Measurements from ENCODE around the gene MTCL1.

MTCL1 gene

DNA sequence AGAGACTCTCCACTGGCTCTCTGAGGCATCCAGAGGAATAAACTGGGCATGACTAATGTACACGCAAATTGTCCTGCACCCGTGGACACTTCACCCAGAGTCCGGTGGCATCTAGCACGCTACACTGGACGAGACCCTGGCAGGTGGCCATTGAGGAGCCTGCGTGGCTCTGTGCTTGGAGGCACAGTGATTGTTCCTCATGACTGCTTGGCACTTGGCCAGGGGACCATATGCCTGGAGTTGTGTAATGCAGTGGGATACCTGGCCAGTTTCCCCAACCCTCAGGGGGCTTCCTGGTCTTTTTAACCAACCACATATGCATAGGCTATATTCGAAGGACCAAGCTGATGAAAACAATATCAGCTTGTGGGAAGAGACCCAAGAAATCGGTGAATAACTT, 66.6 kb downstream of the MTCL1 start:
- no peak for DNase-seq (ENCODE audit: low spot score)

DNA sequence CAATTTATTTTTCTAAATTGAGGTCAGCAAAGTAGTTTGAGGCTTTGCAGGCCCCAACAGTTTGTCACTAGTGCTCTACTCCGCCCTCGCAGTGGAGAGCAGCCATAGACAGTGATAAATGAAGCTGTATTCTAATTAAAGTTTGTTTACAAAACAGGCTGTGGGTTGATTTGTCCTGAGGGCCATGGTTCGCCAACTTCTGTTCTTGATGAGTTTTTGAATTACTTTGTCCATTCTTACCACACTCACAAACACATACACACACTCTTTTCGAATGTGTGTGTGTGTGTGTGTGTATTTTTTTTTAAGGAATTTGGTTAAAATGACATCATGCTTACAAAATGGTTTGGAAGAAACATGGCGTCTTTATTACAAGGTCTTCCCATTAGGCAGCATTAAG, 68.6 kb downstream of the MTCL1 start:
- DNase-seq (ENCODE audit: low spot score): no peak

DNA sequence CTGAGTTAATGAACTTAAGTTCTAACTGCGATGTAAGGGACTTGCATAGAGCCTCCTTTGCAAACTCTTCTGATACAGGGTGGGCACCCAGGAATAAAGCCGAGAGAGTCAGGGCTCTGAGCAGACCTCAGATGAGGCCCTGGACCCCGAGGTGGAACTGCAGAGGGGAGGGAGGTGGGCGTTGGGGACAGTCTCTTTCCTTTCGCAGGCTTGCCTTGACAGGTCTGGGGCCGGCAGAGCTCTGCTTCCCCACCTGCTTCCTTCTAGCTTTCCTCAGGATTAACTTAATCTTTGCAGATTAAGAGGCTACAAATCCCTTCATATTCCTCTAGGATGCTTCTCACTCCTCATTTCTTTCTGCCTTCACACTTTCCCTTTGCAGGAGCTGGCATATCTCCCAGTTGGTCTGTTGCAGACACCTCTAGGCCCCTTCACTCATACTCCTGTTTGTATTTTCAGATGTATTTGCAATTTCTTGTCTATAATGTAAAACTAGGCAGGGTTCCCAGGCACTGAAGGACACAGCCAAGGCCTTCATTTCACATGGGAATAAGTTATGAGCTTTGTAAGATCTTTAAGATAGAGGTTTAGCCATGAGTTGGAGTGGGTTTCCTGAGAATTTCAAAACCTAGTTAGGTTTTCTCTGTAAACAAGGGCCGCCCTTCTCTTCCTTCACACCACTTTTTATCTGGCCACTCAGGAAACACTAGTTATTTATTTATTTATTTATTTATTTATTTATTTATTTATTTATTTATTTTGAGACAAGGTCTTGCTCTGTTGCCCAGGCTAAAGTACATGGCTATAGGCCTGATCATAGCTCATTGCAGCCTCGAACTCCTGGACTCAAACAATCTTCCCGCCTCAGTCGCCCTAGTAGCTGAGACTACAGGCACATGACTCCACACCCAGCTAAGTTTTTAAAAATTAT, 70.9 kb downstream of the MTCL1 start:
- no peak for DNase-seq (ENCODE audit: low spot score)

DNA sequence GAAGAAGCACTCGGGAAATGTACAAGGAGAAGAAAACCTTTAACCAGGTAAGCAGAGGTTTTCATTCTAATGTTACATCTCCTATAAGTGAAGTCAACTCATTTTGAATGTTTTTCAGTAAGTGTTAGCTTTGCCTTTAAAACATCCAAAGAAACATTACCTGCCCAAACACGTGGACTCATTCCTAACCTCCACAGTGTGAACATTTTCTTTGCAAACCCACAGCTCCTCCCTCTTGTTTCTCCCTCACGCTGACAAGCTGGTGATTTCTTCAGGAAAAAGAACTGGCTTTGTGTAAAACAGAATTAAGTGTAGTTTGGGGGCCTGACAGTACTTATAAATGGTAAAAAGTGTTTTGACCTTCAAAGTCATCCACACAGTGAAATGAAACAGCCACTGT, 72.5 kb downstream of the MTCL1 start:
- DNase-seq (ENCODE audit: low spot score): no peak

DNA sequence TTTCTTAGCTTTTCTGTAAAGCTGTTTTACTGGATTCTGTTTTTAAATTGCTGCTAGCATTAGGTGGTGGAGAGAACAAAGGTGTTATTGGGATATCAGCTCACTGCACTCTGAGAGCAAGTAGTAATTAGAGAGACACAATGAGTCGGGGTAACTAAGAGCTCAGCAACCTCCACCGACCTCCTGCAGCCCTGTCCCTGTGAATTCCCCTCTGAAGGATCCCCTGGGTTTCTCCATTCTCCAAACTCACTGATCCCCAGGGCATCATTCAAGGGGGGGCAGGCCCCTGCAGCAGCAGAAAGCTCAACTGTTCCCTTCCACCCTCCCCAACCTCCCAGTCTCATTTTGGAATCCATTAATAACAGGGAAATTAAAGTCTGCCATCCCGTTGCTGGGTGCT, 73.0 kb downstream of the MTCL1 start:
- no peak for DNase-seq (ENCODE audit: low spot score)

DNA sequence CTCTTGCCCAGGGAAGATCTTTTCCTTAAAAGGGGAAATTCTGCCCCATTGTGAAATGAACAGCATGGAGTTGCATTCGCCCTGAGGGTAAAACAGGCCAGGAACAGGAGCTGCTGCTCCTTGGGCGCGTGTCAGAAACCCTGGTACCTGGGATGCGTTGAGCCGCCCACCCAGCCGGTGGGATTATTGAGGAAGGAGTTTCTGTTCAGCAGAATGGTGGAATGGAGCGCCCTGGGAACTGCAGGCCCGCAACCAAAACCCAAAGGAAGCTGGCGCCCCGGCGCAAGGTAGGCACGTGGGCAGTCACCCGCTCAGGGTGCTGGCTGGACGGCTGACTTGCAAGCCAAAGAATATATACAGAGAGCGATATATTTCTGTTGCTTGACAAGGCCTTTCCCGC, 73.5 kb downstream of the MTCL1 start:
- DNase-seq (ENCODE audit: low spot score): no peak

DNA sequence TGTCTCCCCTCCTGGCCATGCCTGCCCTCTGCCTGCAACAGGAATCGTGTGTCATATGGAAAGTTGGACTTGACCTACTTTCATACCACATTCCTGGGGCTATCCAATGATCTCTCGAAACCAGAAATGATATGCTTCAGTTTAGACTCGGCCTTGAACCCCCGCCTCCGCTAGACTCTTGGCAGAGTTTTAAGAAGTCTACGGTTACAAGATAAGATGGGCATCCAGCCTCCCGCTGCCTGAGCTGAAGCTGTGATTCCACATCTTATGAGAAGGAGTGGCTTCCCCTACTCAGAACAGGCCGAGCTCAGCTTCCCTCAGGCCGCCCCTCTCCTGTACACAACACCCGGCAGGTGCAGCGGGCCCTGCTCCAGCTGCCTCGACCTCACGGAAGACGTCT, 73.9 kb downstream of the MTCL1 start:
- DNase-seq (ENCODE audit: low spot score): no peak

DNA sequence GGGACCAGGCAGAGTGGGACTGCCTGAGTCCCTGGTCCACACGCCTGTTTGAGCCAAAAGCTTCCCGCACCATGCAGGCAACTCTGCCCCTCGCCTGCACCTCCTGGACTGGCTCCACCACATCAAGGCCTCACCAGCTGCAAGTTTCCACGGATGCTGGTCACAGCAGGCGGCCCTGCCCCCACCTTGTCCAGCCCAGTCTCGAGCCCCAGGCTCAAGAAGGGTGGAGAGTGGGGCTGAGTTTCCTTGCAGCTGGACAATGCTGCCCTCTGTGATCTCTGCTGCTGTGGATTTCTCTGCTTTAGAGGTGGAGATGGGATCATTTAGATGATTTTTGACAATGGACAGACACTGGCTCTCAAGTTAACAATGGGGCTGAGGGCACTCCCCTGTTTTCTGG, 74.9 kb downstream of the MTCL1 start:
- DNase-seq (ENCODE audit: low spot score): no peak

DNA sequence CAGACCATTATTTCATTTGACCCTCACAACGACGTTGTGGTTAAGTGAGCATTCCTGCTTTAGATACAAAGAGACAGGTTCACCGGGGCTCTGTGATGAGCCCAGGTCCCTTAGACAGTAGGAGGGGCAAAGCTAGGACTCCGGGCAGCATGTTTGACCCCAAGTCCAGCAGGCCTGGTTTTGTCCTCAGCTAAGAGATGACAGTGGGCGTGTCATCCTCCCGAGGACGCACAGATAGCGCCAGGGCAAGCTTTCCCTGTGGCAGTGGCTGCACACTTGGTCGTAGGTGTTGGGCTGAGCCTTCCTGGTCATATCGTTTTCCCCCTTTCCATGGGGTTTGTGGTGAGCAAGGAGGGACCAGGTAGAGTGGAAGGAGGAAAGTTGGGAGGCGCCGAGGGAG, 76.3 kb downstream of the MTCL1 start:
- DNase-seq (ENCODE audit: low spot score): no peak

DNA sequence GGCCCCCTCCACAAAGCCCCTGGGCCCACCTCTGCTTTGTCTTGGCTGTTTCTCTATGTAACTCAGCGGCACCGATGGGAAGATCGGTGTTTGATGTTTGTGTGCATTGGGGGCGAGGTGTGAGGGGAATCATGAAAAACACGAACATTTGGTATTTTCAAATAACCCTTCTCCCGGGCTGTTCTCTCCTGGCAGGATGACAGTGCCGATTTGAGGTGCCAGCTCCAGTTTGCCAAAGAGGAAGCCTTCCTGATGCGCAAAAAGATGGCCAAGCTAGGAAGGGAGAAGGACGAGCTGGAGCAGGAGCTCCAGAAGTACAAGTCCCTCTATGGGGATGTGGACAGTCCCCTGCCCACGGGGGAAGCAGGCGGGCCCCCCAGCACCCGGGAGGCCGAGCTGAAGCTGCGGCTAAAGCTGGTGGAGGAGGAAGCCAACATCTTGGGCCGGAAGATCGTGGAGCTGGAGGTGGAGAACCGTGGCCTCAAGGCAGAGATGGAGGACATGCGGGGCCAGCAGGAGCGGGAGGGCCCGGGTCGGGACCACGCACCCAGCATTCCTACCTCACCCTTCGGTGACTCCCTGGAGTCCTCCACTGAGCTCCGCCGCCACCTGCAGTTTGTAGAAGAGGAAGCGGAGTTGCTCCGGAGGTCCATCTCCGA, 78.1 kb downstream of the MTCL1 start:
- DNase-seq (ENCODE audit: low spot score): no peak

DNA sequence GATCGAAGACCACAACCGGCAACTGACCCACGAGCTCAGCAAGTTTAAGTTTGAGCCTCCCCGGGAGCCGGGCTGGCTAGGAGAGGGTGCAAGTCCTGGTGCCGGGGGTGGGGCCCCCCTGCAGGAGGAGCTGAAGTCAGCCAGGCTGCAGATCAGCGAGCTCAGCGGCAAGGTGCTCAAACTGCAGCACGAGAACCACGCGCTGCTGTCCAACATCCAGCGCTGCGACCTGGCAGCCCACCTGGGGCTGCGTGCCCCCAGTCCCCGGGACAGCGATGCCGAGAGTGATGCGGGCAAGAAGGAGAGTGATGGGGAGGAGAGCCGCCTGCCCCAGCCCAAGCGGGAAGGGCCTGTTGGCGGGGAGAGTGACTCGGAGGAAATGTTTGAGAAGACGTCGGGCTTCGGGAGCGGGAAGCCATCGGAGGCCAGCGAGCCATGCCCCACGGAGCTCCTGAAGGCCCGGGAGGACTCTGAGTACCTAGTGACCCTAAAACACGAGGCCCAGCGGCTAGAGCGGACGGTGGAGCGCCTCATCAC, 78.7 kb downstream of the MTCL1 start:
- no peak for DNase-seq (ENCODE audit: low spot score)

DNA sequence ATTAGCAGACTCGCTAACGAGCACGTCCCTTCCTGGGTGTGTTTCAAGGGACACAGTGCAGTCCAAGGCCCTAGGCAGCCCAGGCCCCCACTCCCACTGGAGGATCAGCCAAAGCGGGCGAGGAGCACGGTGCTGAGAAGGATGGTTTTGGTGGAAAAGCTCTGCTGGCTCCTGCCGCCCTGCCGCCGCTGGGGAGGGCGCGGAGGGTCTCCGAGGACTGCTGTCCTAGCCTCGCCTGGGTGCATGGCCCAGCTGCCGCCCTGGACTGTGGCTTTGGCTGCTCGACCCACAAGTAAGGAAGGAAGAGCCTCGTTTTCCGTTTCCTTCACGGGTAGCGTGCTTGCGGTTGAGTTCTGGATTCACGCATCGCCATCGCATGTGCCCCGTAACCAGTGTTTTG, 79.9 kb downstream of the MTCL1 start:
- DNase-seq (ENCODE audit: low spot score): no peak

DNA sequence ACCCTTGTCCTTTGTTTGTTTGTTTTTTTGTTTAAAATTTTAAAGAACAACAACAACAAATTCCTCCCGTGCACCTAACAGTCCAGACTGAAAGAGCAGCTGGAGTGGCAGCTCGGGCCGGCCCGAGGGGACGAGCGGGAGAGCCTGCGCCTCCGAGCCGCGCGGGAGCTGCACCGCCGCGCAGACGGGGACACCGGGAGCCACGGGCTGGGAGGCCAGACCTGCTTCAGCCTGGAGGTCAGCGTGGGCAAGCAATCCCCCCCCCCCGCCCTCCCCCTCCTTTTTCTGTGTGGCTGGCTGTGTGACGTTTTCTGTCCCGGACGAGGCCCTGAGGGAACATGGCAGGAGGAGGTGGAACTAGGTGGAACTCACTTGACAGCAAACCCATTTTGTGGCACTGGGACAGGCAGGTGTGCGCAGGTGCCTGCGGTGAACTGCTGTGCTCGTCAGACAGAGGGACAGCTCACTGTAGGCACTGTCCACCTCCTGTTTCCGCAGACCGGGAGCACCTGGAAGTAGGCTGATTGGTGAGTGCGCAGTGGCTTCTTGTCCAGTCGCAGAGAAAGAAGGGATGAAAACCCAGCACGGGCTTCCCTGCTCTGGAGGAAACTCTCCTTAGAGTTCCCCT, 80.6 kb downstream of the MTCL1 start:
- no peak for DNase-seq (ENCODE audit: low spot score)

DNA sequence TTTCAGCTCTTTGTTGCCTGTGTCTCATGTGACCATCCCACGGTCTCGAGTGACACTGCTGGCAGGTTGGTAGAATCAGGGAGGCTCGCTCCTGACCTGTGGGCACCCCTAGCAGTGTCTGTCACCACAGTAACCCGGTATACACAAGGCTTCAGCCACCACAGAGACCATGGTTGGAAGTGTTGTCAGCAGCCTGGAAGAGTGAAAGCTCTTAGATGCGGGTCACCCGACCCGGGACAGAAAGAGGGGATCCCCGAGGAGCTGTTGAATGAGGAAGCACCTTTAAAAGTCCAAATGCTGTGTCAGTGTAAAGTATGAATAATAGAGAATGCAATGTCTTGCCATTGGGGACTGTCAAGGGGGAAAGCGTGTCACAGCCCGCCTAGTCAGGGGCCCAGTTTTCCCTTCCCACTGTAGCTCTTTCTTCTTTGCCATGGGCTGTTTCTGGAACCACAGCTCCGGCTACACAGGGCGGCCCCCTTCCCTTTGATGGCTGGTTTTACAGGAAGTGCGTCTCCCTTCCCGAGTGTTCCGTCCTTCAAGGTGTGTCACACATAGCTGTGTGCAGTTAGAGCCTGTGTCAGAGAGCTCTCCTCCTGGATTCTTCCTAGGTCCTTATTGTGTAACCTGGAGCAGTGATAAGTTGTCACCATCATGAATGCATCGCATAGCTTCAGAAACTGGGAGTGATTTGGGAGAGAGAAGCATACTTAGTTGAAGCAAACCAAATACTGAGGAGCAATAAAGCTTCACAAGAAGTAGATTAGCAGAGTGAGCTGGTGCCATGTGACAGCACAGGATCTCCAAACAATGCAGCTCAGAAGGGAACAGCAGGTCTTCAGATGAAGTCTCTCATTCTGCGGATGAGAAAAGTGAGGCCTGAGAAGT, 81.4 kb downstream of the MTCL1 start:
- no peak for DNase-seq (ENCODE audit: low spot score)

DNA sequence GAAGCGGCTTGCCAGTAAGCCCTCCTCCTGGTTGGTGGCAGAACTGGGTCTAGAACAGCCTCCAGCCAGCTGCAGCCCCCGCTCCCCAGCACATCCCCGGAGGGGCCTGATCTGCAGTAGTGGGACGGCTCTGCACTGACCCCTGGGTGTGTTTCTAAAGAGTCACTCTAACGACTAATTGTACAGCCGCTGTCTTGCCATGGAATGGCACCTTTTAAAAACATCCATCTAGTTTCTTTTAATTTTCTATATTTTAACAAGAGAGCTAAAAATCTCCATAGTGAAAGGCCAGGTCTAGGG, 82.0 kb downstream of the MTCL1 start:
- DNase-seq (ENCODE audit: low spot score): no peak

DNA sequence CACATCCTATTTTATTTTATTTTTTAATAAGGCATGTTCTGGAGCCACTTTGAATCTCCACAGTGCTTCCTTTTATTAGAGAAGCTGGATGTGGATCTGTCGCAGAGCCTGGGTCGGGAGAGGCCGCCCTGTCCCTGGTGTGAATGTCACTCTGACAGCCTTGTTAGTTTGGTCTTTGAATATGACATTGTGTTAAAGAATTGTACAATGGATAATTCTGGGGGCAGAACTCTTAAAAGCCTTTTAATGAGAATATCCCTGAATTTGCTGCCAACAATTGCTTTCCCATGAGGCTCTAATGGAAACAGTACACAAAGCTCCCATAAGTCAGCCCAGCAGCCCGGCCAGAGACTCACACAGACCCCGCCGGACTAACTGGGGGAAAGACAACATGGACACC, 82.4 kb downstream of the MTCL1 start:
- no peak for DNase-seq (ENCODE audit: low spot score)

DNA sequence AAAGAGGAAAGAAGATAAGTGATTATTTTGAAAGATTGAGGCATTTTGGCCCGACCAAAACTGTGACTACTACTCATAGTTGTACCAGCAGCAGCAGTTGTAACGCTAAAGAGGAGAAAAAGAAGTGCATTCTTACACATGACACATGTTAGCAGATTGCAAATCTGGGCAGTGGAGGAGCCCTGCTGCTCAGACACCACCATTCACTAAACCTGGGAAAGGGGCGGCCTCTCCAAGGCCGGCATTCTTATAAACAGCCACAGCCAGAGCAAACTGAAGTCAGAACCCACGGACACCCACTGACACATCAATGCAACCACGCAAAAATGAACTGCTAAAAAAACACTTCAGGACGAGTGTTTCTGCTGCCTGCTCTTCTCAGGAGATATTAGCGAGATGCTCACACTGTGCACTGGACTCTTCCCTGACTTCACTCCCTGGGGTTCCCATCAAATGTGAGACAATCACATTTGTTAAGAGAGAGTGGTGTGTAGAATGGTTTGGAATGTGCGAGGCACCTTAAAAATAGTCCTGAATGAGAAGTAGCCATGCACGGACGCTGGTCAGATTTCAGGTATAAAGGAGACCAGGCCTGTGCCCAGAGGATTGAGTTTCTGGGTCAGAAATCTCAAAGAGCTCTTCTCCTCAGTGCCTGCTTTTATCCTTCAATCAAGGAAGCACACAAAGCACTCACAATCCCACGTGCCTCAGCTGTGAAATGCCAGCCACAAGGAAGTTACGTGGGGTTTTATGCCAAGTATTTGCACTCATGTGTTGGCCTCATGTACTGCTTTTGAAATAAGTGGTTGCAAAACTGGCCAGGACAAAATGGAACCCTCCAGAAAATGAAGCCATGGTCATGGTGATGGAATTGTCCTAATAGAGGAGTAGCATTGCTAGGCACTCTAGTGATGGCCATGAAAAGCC, 83.4 kb downstream of the MTCL1 start:
- DNase-seq (ENCODE audit: low spot score): no peak

DNA sequence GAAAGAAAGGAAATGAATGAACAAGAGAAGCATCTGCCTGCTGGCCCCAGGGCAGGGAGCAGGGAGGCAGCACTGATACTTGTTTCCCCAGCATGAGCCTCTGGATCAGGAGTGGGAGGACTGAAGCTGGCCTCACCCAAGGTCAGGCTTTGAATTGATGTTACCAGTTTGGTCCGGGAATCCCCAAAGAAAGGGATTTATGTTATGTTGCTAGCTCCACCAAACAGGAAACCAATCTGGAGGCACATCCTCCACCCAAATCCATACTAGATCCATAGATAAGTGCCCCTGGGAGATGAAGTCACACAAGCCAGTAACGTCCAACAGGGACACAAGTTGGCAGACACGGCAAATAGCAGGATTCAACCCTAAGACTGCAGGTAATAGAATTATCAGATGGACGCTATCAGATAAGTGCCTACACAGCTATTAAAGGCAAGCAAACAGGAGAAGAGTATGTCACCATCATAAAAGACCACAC, 85.9 kb downstream of the MTCL1 start:
- DNase-seq (ENCODE audit: low spot score): peak; percentile 20

DNA sequence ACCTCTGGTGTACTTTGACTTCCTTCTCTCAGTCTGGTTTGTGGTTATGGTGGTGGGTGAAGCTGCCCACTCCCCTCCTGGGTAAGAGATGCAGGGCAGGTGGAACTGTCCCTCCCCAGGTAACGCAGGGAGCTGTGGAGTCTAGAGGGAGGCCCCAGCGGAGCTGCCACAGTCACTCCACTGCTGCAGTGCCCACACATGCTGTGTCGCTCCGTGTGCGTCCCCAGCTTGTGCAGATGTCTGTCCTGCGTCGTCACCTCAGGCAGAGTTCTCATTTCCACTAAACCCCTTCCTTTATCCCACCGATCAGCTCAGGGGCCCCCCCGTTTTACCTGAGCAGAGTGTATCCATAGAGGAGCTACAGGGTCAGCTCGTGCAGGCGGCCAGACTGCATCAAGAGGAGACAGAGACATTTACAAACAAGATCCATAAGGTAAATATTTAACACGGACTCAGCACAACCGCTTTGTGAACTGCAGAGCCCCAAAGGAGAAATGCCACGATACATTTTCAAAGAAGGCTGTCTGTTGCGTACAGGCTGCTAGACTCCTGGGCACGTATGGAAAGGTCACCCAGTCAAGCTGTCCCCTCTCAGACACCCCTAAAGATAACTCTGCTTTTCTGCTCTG, 87.4 kb downstream of the MTCL1 start:
- DNase-seq (ENCODE audit: low spot score): no peak

DNA sequence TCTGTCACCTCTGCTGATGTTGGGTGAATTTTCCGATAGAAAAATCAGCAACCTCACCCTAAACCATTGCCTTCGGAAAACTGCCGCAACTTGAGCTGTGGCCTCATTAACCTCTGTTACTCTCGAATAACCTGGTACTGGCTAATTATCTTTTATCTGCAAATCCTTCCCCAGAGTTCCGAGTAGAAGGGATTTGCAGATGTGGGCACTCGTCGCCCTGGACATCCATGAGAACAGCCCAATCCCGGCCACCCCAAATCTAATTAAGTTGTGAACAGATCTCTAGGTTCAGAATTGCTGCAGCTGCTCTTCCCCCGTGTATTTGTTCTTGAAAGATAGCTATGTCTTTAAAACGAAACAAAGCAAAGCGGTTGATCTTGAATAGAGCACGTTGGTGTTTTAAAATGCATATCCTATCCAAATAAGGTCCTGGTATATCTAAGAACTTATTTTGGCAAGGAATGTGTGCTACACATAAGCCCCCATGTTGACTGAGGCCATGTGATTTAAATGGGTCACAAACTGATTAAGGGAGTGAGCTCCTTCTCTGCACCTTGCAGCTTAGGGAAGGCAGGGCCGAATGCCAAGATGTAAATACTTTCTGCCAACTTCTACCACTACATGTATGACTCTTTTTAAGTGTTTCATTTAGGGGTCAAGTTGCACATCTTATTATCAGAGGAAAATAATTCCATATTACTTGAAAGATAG, 88.2 kb downstream of the MTCL1 start:
- no peak for DNase-seq (ENCODE audit: low spot score)
